ENCODE measurements around the gene PEX14. TPM values are rescaled to one million over a fixed set of nuclear protein-coding genes. Genes with fewer than 3 reads are reported as not detected.

Gene PEX14
- total and polyA plus RNA-seq, 10 of the 15 experiments (the other 5 are each of a cell fraction or from before 2014, with no cell fraction given) = 1.4 to 23.2 (median 12.0) TPM

DNA sequence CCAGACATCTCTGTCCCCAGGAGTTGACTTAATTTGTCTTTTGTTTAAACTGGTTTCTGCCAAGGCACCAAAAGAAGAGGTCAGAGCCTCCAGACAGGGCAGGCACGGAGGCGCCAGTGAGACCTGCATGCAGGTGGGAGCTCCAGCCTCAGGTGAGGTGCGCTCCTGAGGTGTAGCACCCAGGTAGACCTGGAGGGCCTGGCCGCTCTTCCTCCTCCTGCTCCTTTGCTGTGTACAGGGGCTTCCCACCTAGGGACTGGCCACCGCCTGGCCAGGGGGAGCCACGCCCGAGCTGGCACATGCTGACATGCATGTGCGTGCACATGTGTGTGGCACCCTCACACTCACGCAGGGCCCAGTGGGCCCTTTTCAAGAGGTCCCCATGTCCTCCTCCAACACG is 158.7 kb downstream of the PEX14 start:
- Histone ChIP-seq H3K27ac (ENCODE audit: control insufficient read depth, insufficient read depth) (no peak overlapping the region), H3K4me3 (no peak overlapping the region), H2AFZ (ENCODE audit: control insufficient read depth, low read depth, low read length) (no peak overlapping the region), H3K36me3 (ENCODE audit: control insufficient read depth in 2 of 2, insufficient read depth in 2 of 2, low read length in 1 of 2) (peaks cover 0 to 3% of the 10 kb centered on the region in 2 experiments; a peak in 2 of 4 replicates), H3K9ac (ENCODE audit: control insufficient read depth, insufficient read depth, low read length) (no peak overlapping the region), H3K4me1 (ENCODE audit: control insufficient read depth, insufficient read depth, low read length) (no peaks in the 10 kb centered on the region), H3K27me3 (replicated peaks in 1 of 2; ENCODE audit: control insufficient read depth in 2 of 2, insufficient read depth in 2 of 2, low read length in 1 of 2) (no peaks in the 10 kb centered on the region), H3K9me3 (replicated peaks; ENCODE audit: control insufficient read depth, insufficient read depth, low read length) (no peaks in the 10 kb centered on the region), H3K4me2 (ENCODE audit: control insufficient read depth, insufficient read depth) (no peak overlapping the region), H4K20me1 (ENCODE audit: control insufficient read depth, insufficient read depth) (no peaks in the 10 kb centered on the region), H3K79me2 (ENCODE audit: control insufficient read depth, insufficient read depth, low read length) (no peaks in the 10 kb centered on the region)
- FAIRE-seq (no peak), ATAC-seq (no peak), DNase-seq (ENCODE audit: low read depth, low spot score) (no peak)
- CTCF ChIA-PET = no interaction called here
- SMC1A ChIA-PET (ENCODE audit: uncharacterized antibody, unreplicated experiment) = no interaction called here
- WGBS (ENCODE audit: insufficient coverage, insufficient replicate concordance, low lambda C conversion rate, missing lambda C conversion rate) = 82% methylated on average over 10 of the region's 10 CpGs
- intact Hi-C loops (cut with micrococcal nuclease; ENCODE audit: unreplicated experiment) (no loop called here), in situ Hi-C loops (cut with MboI) (no loop called here)
- POLR2A ChIA-PET = no interaction called here
- no TSS peak for BruUV-seq (replicated peaks)
- RAD21 ChIA-PET (ENCODE audit: unreplicated experiment) = no interaction called here
- TF ChIP-seq DPF2 (IDR thresholded peaks at IDR 0.05) = no peak
- no peak for TF ChIP-seq NFYB (IDR thresholded peaks at IDR 0.05; ENCODE audit: insufficient read depth, low read depth, low read length)
- TF ChIP-seq, protein P1, sequence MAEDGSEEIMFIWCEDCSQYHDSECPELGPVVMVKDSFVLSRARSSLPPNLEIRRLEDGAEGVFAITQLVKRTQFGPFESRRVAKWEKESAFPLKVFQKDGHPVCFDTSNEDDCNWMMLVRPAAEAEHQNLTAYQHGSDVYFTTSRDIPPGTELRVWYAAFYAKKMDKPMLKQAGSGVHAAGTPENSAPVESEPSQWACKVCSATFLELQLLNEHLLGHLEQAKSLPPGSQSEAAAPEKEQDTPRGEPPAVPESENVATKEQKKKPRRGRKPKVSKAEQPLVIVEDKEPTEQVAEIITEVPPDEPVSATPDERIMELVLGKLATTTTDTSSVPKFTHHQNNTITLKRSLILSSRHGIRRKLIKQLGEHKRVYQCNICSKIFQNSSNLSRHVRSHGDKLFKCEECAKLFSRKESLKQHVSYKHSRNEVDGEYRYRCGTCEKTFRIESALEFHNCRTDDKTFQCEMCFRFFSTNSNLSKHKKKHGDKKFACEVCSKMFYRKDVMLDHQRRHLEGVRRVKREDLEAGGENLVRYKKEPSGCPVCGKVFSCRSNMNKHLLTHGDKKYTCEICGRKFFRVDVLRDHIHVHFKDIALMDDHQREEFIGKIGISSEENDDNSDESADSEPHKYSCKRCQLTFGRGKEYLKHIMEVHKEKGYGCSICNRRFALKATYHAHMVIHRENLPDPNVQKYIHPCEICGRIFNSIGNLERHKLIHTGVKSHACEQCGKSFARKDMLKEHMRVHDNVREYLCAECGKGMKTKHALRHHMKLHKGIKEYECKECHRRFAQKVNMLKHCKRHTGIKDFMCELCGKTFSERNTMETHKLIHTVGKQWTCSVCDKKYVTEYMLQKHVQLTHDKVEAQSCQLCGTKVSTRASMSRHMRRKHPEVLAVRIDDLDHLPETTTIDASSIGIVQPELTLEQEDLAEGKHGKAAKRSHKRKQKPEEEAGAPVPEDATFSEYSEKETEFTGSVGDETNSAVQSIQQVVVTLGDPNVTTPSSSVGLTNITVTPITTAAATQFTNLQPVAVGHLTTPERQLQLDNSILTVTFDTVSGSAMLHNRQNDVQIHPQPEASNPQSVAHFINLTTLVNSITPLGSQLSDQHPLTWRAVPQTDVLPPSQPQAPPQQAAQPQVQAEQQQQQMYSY (CRISPR knock-in tag; IDR thresholded peaks at IDR 0.05) = no peak
- TF ChIP-seq, protein P2, sequence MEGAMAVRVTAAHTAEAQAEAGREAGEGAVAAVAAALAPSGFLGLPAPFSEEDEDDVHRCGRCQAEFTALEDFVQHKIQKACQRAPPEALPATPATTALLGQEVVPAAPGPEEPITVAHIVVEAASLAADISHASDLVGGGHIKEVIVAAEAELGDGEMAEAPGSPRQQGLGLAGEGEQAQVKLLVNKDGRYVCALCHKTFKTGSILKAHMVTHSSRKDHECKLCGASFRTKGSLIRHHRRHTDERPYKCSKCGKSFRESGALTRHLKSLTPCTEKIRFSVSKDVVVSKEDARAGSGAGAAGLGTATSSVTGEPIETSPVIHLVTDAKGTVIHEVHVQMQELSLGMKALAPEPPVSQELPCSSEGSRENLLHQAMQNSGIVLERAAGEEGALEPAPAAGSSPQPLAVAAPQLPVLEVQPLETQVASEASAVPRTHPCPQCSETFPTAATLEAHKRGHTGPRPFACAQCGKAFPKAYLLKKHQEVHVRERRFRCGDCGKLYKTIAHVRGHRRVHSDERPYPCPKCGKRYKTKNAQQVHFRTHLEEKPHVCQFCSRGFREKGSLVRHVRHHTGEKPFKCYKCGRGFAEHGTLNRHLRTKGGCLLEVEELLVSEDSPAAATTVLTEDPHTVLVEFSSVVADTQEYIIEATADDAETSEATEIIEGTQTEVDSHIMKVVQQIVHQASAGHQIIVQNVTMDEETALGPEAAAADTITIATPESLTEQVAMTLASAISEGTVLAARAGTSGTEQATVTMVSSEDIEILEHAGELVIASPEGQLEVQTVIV (IDR thresholded peaks at IDR 0.05; ENCODE audit: borderline replicate concordance, partially characterized antibody) = no peak
- TF ChIP-seq YBX1 (IDR thresholded peaks at IDR 0.05) = no peak
- no peak for TF ChIP-seq ZNF217 (IDR thresholded peaks at IDR 0.05)
- TF ChIP-seq NFXL1 (IDR thresholded peaks at IDR 0.05; ENCODE audit: borderline replicate concordance) = no peak
- no peak for TF ChIP-seq CBFB (IDR thresholded peaks at IDR 0.05; ENCODE audit: low read depth)
- no peak for TF ChIP-seq IRF4 (IDR thresholded peaks at IDR 0.05; ENCODE audit: low read depth, low read length)
- TF ChIP-seq KDM1A (IDR thresholded peaks at IDR 0.05; ENCODE audit: borderline replicate concordance) = no peak
- no peak for TF ChIP-seq HDGF (IDR thresholded peaks at IDR 0.05)
- TF ChIP-seq, protein P3, sequence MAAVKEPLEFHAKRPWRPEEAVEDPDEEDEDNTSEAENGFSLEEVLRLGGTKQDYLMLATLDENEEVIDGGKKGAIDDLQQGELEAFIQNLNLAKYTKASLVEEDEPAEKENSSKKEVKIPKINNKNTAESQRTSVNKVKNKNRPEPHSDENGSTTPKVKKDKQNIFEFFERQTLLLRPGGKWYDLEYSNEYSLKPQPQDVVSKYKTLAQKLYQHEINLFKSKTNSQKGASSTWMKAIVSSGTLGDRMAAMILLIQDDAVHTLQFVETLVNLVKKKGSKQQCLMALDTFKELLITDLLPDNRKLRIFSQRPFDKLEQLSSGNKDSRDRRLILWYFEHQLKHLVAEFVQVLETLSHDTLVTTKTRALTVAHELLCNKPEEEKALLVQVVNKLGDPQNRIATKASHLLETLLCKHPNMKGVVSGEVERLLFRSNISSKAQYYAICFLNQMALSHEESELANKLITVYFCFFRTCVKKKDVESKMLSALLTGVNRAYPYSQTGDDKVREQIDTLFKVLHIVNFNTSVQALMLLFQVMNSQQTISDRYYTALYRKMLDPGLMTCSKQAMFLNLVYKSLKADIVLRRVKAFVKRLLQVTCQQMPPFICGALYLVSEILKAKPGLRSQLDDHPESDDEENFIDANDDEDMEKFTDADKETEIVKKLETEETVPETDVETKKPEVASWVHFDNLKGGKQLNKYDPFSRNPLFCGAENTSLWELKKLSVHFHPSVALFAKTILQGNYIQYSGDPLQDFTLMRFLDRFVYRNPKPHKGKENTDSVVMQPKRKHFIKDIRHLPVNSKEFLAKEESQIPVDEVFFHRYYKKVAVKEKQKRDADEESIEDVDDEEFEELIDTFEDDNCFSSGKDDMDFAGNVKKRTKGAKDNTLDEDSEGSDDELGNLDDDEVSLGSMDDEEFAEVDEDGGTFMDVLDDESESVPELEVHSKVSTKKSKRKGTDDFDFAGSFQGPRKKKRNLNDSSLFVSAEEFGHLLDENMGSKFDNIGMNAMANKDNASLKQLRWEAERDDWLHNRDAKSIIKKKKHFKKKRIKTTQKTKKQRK (IDR thresholded peaks at IDR 0.05; ENCODE audit: low read depth, low read length) = no peak
